Measurements from ENCODE around the gene ZMAT5.

ZMAT5 gene

GRCh38 chr22:29704528-29705285 is 62.1 kb downstream of the ZMAT5 start:
- DNase-seq, result no peak

GRCh38 chr22:29703569-29704195 is 63.1 kb downstream of the ZMAT5 start:
- DNase-seq, result no peak

- no peak for DNase-seq
Measured at GRCh38 chr22:29702931-29703501, 63.8 kb downstream of the ZMAT5 start.

GRCh38 chr22:29702000-29702930 is 64.5 kb downstream of the ZMAT5 start:
- no peak for DNase-seq

DNA sequence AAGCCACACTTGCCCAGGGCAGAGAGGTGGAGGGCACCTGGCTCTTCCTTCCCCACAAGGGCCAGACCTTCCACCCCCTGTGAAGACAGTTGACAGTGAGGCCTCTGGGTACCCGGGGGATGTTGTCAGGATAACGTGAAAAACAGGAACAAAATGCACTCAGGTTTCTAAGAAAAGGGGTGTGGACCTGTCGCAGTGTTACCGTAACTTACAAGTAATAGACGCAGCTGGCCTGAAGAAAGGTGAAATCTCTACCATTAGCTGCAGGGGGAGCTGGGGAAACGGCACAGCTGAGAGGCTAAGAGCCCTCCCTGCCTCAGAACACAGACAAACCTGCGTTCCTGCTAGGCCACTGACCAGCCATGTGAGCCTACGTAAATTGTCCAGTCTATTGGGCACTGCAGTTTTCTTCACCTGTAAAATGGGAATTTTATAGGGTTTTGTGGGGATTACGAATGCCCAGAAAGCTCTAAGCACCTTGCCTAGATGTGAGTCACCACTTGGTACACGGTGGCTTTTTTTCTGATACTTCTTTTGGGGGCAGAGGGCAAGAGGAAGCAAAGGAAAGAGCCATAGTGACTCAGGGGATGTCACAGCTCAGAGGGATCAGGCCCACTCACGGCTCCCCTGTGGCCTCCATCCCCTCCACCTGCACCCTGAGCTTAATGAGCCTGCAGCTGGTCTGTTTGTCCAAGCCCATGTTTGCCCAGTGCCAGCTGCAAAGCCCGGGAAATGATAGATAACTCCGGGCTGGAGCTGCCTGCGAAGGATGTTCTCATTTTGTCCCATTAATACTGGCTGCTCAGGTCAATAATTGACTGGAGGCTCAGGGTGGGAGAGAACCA is 65.4 kb downstream of the ZMAT5 start:
- no peak for DNase-seq

DNA sequence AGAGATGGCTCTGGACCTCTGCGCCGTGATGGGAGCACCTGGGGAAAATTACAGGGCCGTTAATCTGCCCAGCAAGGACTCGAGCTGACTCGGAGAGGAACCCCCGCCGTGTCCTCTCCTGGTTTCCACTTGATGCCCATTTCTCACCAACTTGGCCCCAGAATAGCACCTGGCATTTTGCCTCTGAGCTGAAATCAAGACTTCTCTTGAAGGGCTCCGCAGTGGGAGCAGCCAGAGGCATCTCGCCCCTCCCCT is 66.0 kb downstream of the ZMAT5 start:
- DNase-seq, result no peak

GRCh38 chr22:29700206-29700899 is 66.5 kb downstream of the ZMAT5 start:
- no peak for DNase-seq

DNA sequence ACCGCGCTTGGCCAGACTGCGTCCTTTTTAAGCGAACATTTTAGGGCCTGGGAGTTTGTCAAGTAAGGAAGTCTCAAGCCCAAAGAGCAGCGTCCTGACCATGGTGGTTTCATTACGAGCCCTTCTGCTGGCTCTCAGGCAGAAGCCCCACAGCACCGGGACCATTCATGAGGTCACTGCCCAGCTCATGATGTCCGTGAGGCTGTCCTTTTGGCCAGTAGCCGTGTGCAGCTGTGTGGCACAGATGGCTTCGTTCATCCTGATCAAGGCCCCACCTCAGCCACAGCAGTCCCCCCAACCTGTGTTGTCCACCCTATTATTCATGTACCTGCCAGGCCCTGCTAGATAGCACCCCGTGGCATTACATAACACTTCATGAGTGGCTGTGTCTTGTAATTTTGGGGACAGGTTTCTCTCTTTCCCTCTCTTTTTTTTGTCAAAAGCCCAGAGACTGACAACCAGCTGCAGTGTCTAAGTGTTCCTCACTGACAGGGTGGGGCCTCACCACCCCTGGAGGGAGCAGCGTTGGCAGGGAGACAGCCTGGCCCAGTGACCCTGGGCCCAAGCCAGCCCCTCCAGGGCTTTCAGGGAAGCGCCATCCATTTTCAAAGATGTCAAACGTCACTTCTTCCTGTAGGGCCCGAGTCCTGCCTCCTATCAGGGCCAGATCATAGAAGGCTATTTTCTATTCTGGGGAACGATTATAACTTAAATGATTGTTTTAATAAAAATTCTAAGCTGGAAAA is 68.8 kb downstream of the ZMAT5 start:
- no peak for DNase-seq

- no peak for DNase-seq
Measured at GRCh38 chr22:29695129-29695926, 71.5 kb downstream of the ZMAT5 start.

GRCh38 chr22:29693671-29694070 is 73.1 kb downstream of the ZMAT5 start:
- DNase-seq, result no peak

DNA sequence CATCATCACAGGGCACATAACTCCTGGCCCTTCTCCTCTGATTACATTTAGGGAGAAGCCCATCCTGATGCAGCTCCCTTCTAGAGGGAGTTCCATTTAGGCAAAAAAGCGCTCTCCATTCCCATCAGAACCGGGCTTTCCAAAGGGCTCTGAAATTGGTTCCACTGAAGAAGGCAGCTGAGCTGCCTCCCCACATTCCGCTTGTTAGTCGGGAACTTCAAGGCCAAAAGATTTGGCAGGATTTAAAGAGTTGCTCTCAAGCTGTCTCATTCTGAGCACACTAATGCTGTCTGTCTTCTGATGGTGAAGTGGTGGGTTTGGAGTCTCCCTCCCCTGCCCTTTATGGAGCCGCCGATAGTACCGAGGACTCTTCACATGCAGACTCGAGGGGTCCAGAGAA is 73.6 kb downstream of the ZMAT5 start:
- DNase-seq, result no peak

DNA sequence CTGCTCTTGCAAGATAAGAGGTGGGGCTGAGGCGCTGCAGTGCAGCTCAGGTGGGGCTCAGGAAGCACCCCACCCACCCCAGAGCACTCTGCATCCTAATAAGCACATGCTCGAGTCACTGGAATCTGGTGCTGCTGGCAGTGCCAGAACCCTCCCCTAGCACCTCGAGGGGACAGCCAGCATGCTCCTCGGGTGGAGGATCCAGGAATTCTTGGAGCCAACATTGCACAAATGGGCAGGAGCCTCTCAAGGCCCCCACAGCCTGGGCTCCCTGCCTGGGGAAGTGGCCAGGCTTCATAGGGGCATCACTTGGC is 74.5 kb downstream of the ZMAT5 start:
- no peak for DNase-seq

DNA sequence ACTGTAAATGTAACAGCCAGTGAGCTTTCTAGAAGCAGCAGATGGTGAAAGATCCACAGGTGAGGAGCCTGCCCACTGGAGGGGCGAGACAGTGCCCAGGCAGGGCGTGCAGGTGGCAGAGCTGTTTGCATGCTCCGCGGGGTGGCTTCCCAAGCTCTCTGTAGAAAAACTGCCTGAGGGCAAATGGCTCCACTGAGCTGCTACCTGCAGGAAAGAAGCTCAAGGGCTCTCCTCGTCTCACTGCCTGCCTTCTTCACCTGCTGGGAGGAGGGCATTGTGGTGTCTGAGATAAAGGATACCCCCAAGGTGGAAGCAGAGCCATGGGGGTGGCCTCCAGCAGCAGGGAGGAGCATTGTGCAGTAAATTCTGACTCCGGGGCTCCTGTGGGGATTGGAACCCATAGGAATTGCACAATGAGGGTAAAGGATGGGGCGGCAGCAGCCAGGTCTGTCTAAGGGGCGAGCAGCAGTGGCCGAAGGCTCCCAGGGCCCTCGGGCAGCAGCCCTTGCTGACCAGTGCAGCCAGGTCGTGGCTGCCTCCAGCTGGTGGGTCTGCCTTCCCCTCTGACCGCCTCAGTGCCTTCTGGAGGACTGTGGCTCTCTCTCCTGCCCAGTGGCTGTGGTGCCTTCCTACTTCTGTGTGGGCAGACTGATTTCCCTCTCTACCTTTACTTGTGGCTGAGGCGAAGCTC is 75.0 kb downstream of the ZMAT5 start:
- DNase-seq, result no peak

GRCh38 chr22:29690476-29690875 is 76.3 kb downstream of the ZMAT5 start:
- no peak for DNase-seq

- DNase-seq, result peak; percentile 64
Measured at GRCh38 chr22:29689880-29690213, 77.0 kb downstream of the ZMAT5 start.

- no peak for DNase-seq
Measured at GRCh38 chr22:29689206-29689879, 77.5 kb downstream of the ZMAT5 start.

- DNase-seq, result no peak
Measured at GRCh38 chr22:29684244-29684643, 82.6 kb downstream of the ZMAT5 start.

- no peak for DNase-seq
Measured at GRCh38 chr22:29683536-29683935, 83.3 kb downstream of the ZMAT5 start.
